OCI-LY1 (cell line): ENCODE data around the gene KDM4B.

Experiments
- H2AFZ ChIP-seq: fragments of 200-600 bp; sonication (generic), shearing (Covaris generic); 2 replicates; pipeline ENCODE4 v1.6.0; 2014; ENCODE audit warnings: antibody characterized with exemption, mild to moderate bottlenecking, low read length
- H3F3A ChIP-seq: fragments of 200-600 bp; sonication (generic), shearing (Covaris generic); 2 replicates; pipeline ENCODE4 v1.6.0; 2014; ENCODE audit warnings: mild to moderate bottlenecking, antibody characterized with exemption, low read length, moderate library complexity; ENCODE audit not compliant: insufficient read depth
- H3K27ac ChIP-seq: fragments of 200-600 bp; sonication (generic); 2 replicates; pipeline ENCODE4 v1.5.1; 2014; ENCODE audit warnings: low read length, mixed run types, mild to moderate bottlenecking, low read depth; ENCODE audit not compliant: poor library complexity, severe bottlenecking
- H3K27me3 ChIP-seq: fragments of 200-600 bp; sonication (generic); 2 replicates; pipeline ENCODE4 v1.6.0; 2014; ENCODE audit warnings: antibody characterized with exemption, mild to moderate bottlenecking, low read length, moderate library complexity; ENCODE audit not compliant: insufficient read depth
- H3K36me3 ChIP-seq: fragments of 200-600 bp; sonication (generic); 2 replicates; pipeline ENCODE4 v1.6.1; 2014; ENCODE audit warnings: mild to moderate bottlenecking, antibody characterized with exemption, low read length, moderate library complexity, mixed read lengths; ENCODE audit not compliant: insufficient read depth
- H3K4me1 ChIP-seq: fragments of 200-600 bp; sonication (generic); 2 replicates; pipeline ENCODE4 v1.5.1; 2014; ENCODE audit warnings: mild to moderate bottlenecking, low read length, moderate library complexity; ENCODE audit not compliant: insufficient read depth, severe bottlenecking
- H3K4me2 ChIP-seq: fragments of 200-600 bp; sonication (generic), shearing (Covaris generic); 2 replicates; pipeline ENCODE4 v1.6.1; 2014; ENCODE audit warnings: low read length
- H3K4me3 ChIP-seq: fragments of 200-600 bp; sonication (generic); 2 replicates; pipeline ENCODE4 v1.5.1; 2014; ENCODE audit warnings: low read length, low read depth, mild to moderate bottlenecking, mixed read lengths; ENCODE audit not compliant: poor library complexity, severe bottlenecking
- H3K79me2 ChIP-seq: fragments of 200-600 bp; shearing (Covaris generic); 2 replicates; pipeline ENCODE4 v1.6.1; 2016; ENCODE audit warnings: mixed run types, low read length, mixed read lengths; ENCODE audit not compliant: insufficient read depth
- H3K9ac ChIP-seq: fragments of 200-600 bp; sonication (generic), shearing (Covaris generic); 2 replicates; pipeline ENCODE4 v1.6.1; 2014; ENCODE audit warnings: mild to moderate bottlenecking, low read length, mixed read lengths
- H3K9me2 ChIP-seq: fragments of 200-600 bp; sonication (generic), shearing (Covaris generic); 2 replicates; pipeline ENCODE4 v1.6.1; 2014; ENCODE audit warnings: low read depth, mild to moderate bottlenecking, low read length, mixed read lengths
- H3K9me3 ChIP-seq: fragments of 200-600 bp; shearing (Covaris generic); 2 replicates; pipeline ENCODE4 v1.6.1; 2014; ENCODE audit warnings: low read length, mixed read lengths
- H4K20me1 ChIP-seq: fragments of 200-600 bp; sonication (generic), shearing (Covaris generic); 2 replicates; pipeline ENCODE4 v1.6.0; 2016; ENCODE audit warnings: mild to moderate bottlenecking, low read length; ENCODE audit not compliant: insufficient read depth
- EZH2 ChIP-seq: fragments of 200-600 bp; sonication (generic), shearing (Covaris generic); IDR thresholded peaks from 2 replicates; pipeline ENCODE4 v1.8.0; 2017; ENCODE audit warnings: borderline replicate concordance, mixed run types, mild to moderate bottlenecking, antibody characterized with exemption, low read length, moderate library complexity, mixed read lengths
- TF ChIP-seq, protein P1 (sequence below): fragments of 200-600 bp; sonication (generic), shearing (Covaris generic); IDR thresholded peaks from 2 replicates; pipeline ENCODE4 v1.5.1; 2017; ENCODE audit warnings: mild to moderate bottlenecking, antibody characterized with exemption, low read length, moderate library complexity, mixed read lengths

The KDM4B gene

DNA sequence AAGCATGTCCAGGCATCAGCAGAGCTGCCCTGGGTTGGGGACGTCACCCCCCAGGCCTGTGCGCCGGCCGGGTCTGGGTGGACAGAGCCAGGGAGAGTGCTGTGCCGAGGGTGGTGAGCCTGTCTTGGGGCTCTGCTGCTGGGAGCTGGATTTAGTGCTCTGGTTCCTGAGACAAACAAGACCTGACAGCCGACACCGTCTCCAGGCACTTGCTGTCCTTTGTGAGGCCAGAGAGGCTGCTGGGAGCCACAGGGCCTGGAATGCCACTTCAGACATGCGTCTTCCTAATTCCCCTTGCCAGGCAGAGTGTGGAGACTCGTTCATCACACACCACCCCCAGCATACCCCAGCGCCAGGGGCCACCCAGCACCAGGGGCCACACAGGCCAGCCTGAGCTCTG lies 165.8 kb downstream of the KDM4B start:
- TF ChIP-seq, protein P1, sequence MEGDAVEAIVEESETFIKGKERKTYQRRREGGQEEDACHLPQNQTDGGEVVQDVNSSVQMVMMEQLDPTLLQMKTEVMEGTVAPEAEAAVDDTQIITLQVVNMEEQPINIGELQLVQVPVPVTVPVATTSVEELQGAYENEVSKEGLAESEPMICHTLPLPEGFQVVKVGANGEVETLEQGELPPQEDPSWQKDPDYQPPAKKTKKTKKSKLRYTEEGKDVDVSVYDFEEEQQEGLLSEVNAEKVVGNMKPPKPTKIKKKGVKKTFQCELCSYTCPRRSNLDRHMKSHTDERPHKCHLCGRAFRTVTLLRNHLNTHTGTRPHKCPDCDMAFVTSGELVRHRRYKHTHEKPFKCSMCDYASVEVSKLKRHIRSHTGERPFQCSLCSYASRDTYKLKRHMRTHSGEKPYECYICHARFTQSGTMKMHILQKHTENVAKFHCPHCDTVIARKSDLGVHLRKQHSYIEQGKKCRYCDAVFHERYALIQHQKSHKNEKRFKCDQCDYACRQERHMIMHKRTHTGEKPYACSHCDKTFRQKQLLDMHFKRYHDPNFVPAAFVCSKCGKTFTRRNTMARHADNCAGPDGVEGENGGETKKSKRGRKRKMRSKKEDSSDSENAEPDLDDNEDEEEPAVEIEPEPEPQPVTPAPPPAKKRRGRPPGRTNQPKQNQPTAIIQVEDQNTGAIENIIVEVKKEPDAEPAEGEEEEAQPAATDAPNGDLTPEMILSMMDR, result no peak
- TF ChIP-seq EZH2, result no peak
- no peaks in the 10 kb centered on the region for H3K79me2 ChIP-seq
- H3K27me3 ChIP-seq, result no peaks in the 10 kb centered on the region
- H3K36me3 ChIP-seq, result peaks cover 26% of the 10 kb centered on the region; the same call in 1 of the 2 replicates
- H3K9ac ChIP-seq, result no peak overlapping the region
- H2AFZ ChIP-seq, result no peak overlapping the region
- H3K4me2 ChIP-seq, result no peak overlapping the region
- no peaks in the 10 kb centered on the region for H3F3A ChIP-seq
- H3K9me3 ChIP-seq, result no peaks in the 10 kb centered on the region
- H4K20me1 ChIP-seq, result no peaks in the 10 kb centered on the region
- H3K4me3 ChIP-seq, result no peak overlapping the region
- H3K4me1 ChIP-seq, result peaks cover 33% of the 10 kb centered on the region
- no peak overlapping the region for H3K27ac ChIP-seq
- H3K9me2 ChIP-seq, result no peaks in the 10 kb centered on the region

DNA sequence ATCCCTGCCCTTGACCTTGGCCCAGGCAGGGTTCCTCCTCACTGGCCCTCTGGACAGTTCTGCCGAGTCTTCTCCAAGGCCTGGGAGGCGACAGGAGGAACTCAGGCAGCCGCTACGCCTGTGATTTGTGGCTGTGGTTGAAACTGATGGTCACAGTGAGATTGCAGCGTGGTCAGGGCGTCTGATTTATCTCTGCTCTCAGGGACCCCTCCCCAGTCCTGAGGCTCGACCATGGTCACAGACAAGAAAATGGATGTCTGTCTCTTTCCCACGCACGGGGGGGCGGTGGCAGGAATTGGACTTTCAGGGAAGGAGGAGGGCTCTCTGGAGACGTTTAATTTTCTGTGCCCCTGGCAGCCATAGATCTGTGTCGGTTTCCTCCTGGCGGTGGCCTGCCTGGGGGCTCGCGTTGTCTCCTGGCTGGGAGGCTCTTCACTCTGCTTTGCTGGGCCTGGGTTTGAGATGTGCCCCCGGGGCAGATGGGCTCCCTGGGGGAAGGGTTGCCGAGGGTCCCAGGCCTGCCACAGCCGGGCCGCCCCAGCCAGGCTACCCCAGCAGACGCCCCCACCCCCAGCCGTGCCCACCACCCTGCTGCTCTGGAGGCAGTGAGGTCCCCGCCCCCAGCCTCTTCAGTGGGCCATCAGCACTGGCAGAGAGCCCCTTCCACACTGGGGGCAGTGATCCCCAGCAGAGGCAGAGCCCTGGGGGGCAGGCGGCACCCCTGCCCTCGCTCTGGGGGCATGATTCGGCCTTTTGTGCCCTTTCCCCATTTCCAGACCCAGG lies 167.4 kb downstream of the KDM4B start:
- Histone ChIP-seq H3F3A (no peaks in the 10 kb centered on the region), H3K9me3 (no peaks in the 10 kb centered on the region), H3K4me1 (peaks cover 17% of the 10 kb centered on the region), H3K27ac (no peak overlapping the region), H3K79me2 (no peaks in the 10 kb centered on the region), H3K27me3 (no peaks in the 10 kb centered on the region), H3K9ac (no peak overlapping the region), H2AFZ (no peak overlapping the region), H4K20me1 (no peaks in the 10 kb centered on the region), H3K36me3 (peaks cover 32% of the 10 kb centered on the region; the same call in 1 of the 2 replicates), H3K4me3 (no peak overlapping the region), H3K9me2 (no peaks in the 10 kb centered on the region), H3K4me2 (no peak overlapping the region)
- TF ChIP-seq, protein P1, result no peak
- TF ChIP-seq EZH2, result no peak

DNA sequence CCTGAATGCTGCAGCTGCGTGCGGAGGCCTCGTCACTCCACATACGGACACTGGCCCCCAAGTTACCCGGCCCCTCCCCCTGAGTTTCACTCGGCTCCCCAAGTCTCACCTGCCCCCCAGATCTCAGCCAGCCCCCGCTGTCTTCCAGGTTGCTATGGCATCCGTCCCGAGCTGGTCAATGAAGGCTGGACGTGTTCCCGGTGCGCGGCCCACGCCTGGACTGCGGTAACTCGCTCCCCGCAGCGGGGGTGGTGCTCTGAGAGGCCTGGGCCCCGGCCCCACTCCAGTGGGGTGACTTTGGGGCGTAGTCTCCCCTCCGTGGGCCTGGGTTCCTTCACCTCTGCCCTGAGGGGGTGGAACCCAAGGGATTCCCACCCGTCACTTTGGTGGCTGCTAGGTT lies 168.2 kb downstream of the KDM4B start:
- Histone ChIP-seq H3K9me3 (no peaks in the 10 kb centered on the region), H3K9me2 (no peaks in the 10 kb centered on the region), H3K4me3 (no peak overlapping the region), H2AFZ (no peak overlapping the region), H3K4me2 (no peak overlapping the region), H3K27me3 (no peaks in the 10 kb centered on the region), H3K9ac (no peak overlapping the region), H4K20me1 (no peaks in the 10 kb centered on the region), H3F3A (no peaks in the 10 kb centered on the region), H3K4me1 (peaks cover 12% of the 10 kb centered on the region), H3K27ac (no peak overlapping the region), H3K36me3 (peaks cover 39% of the 10 kb centered on the region), H3K79me2 (no peaks in the 10 kb centered on the region)
- TF ChIP-seq, protein P1, result no peak
- TF ChIP-seq EZH2, result no peak
